ENCODE measurements around the gene BSCL2.
"Not testable (repeated sequence)": the region's sequence is repeated elsewhere in the genome, so short reads cannot be mapped to it uniquely, and the experiment has no call there.

BSCL2 gene

GRCh38 chr11:62652161-62653006 is 54.8 kb downstream of the BSCL2 start:
- no peak for DNase-seq

GRCh38 chr11:62650283-62650682 is 56.9 kb downstream of the BSCL2 start:
- not testable (repeated sequence) for DNase-seq

- no peak for DNase-seq
These were observed 57.7 kb downstream of the BSCL2 start for GRCh38 chr11:62649486-62649885.

- no peak for DNase-seq
These were observed 58.3 kb downstream of the BSCL2 start for GRCh38 chr11:62648967-62649364.

- no peak for DNase-seq
These were observed 58.8 kb downstream of the BSCL2 start for GRCh38 chr11:62648185-62648966.

GRCh38 chr11:62647609-62648005 is 59.6 kb downstream of the BSCL2 start:
- DNase-seq: no peak

GRCh38 chr11:62646825-62647608 is 60.2 kb downstream of the BSCL2 start:
- DNase-seq: no peak

GRCh38 chr11:62645946-62646824 is 61.0 kb downstream of the BSCL2 start, which contains the start of gene GANAB:
GANAB (minus strand) TSS chr11:62646613; CDS start chr11:62646599, 14 bp downstream.
- peak; percentile 82 for DNase-seq

- no peak for DNase-seq
These were observed 61.6 kb downstream of the BSCL2 start for GRCh38 chr11:62645671-62645945.

GRCh38 chr11:62644220-62644619 is 63.0 kb downstream of the BSCL2 start:
- no peak for DNase-seq
